ENCODE measurements around the gene TTC4.

The TTC4 gene

DNA sequence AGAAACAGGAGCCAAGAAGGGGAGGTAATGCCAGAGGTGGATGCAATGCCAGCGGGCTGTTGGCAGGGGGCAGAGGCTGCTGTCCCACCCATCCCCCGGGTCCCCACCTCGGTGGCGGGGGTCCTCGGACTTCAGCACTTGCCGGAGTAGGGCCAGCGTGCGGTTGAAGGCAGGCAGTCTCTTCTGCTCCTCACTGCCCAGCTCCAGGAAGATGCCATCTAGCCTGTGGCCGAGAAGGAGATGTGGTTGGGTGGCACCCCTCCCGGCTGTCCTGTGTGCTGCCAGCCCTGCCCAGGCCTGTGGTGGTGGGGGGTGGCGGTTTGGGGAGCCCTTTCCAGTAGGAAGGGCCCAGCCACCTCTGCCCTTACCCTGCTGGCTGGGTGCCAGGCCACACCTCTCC is 71.9 kb downstream of the TTC4 start:
- Histone ChIP-seq H3K36me3 (ENCODE audit: insufficient read depth, low read length) (no peaks in the 10 kb centered on the region), H3K4me2 (ENCODE audit: low read depth, low read length, poor library complexity, severe bottlenecking) (no peak overlapping the region), H2AFZ (ENCODE audit: low read length) (no peak overlapping the region), H3K9me3 (ENCODE audit: insufficient read depth, low read depth, low read length) (no peaks in the 10 kb centered on the region), H3F3A (ENCODE audit: low read depth) (no peaks in the 10 kb centered on the region), H3K9ac (ENCODE audit: low read depth, low read length, poor library complexity, severe bottlenecking) (no peak overlapping the region), H3K79me2 (ENCODE audit: insufficient read depth, low read length) (no peaks in the 10 kb centered on the region), H3K9me2 (replicated peaks; ENCODE audit: low read depth, low read length) (no peaks in the 10 kb centered on the region), H3K4me3 (ENCODE audit: low read length, poor library complexity, severe bottlenecking) (no peak overlapping the region), H3K4me1 (ENCODE audit: insufficient read depth, low read length, poor library complexity, severe bottlenecking) (no peaks in the 10 kb centered on the region), H4K20me1 (ENCODE audit: insufficient read depth, low read length, poor library complexity, severe bottlenecking) (no peaks in the 10 kb centered on the region), H3K27me3 (ENCODE audit: insufficient read depth, low read length, poor library complexity, severe bottlenecking) (no peaks in the 10 kb centered on the region)
- TF ChIP-seq, protein P1, sequence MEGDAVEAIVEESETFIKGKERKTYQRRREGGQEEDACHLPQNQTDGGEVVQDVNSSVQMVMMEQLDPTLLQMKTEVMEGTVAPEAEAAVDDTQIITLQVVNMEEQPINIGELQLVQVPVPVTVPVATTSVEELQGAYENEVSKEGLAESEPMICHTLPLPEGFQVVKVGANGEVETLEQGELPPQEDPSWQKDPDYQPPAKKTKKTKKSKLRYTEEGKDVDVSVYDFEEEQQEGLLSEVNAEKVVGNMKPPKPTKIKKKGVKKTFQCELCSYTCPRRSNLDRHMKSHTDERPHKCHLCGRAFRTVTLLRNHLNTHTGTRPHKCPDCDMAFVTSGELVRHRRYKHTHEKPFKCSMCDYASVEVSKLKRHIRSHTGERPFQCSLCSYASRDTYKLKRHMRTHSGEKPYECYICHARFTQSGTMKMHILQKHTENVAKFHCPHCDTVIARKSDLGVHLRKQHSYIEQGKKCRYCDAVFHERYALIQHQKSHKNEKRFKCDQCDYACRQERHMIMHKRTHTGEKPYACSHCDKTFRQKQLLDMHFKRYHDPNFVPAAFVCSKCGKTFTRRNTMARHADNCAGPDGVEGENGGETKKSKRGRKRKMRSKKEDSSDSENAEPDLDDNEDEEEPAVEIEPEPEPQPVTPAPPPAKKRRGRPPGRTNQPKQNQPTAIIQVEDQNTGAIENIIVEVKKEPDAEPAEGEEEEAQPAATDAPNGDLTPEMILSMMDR (conservative IDR thresholded peaks at IDR 0.05; ENCODE audit: low read length): no peak
- TF ChIP-seq EZH2phosphoT487 (IDR thresholded peaks at IDR 0.05; ENCODE audit: borderline replicate concordance): no peak

DNA sequence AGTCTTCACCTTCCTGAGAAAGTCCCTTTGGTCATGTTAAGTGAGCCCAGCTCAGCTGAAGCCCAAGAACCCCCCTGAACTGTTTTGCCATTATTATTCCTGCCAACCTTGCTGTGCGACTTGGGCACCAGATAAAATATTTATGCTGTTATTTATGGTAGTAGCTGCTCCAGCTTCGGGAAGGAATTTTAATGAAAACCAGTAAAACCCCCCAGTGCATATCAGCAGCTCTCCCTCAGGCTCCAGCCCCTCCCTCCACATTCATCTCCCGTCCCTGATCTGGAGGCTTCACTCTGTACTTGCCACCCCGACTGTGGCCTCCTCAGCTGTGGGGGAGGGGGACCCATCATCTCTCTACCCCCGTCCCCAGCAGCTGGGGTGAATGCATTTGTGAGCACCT is 72.8 kb downstream of the TTC4 start:
- Histone ChIP-seq H3K79me2 (ENCODE audit: insufficient read depth, low read length) (no peaks in the 10 kb centered on the region), H3K9me3 (ENCODE audit: insufficient read depth, low read depth, low read length) (no peaks in the 10 kb centered on the region), H4K20me1 (ENCODE audit: insufficient read depth, low read length, poor library complexity, severe bottlenecking) (no peaks in the 10 kb centered on the region), H3K36me3 (ENCODE audit: insufficient read depth, low read length) (no peaks in the 10 kb centered on the region), H3K4me3 (ENCODE audit: low read length, poor library complexity, severe bottlenecking) (no peak overlapping the region), H2AFZ (ENCODE audit: low read length) (no peak overlapping the region), H3K4me1 (ENCODE audit: insufficient read depth, low read length, poor library complexity, severe bottlenecking) (no peaks in the 10 kb centered on the region), H3K4me2 (ENCODE audit: low read depth, low read length, poor library complexity, severe bottlenecking) (no peak overlapping the region), H3F3A (ENCODE audit: low read depth) (no peaks in the 10 kb centered on the region), H3K9me2 (replicated peaks; ENCODE audit: low read depth, low read length) (no peaks in the 10 kb centered on the region), H3K9ac (ENCODE audit: low read depth, low read length, poor library complexity, severe bottlenecking) (no peak overlapping the region), H3K27me3 (ENCODE audit: insufficient read depth, low read length, poor library complexity, severe bottlenecking) (no peaks in the 10 kb centered on the region)
- TF ChIP-seq EZH2phosphoT487 (IDR thresholded peaks at IDR 0.05; ENCODE audit: borderline replicate concordance): no peak
- TF ChIP-seq, protein P1 (conservative IDR thresholded peaks at IDR 0.05; ENCODE audit: low read length): no peak

DNA sequence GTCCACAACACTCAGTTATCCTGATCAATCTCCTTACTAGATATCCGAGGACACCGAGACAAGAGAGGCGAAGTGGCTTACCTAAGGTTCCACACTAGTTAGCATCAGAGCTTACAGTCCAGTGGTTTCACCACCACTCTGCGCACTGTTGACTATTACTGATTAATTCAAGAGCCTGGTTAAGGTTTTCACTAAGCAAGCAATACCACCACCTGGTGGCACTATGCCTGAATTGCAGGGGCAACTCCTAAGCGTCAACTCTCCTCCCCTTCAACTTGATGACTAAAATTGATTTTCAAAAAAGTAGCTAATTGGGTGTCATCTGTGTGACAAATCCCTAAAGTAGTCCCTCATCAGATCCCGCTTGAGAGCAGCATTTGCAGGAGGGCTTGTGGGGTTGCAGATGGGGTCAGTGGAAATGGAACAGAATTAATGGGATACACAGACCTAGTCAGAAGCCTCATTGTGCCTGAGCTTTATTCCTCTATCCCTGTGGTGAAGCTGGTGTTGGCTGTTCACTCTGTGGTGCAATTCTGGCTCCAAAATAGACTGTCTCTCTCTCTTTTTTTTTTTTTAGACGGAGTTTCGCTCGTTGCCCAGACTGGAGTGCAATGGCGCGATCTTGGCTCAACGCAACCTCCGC is 76.3 kb downstream of the TTC4 start:
- no peak overlapping the region for H3K9ac ChIP-seq (ENCODE audit: low read depth, low read length, poor library complexity, severe bottlenecking)
- no peaks in the 10 kb centered on the region for H3F3A ChIP-seq (ENCODE audit: low read depth)
- TF ChIP-seq EZH2phosphoT487 (IDR thresholded peaks at IDR 0.05; ENCODE audit: borderline replicate concordance): no peak
- TF ChIP-seq, protein P1 (conservative IDR thresholded peaks at IDR 0.05; ENCODE audit: low read length): peak; percentile 72
- H3K27me3 ChIP-seq (ENCODE audit: insufficient read depth, low read length, poor library complexity, severe bottlenecking): no peaks in the 10 kb centered on the region
- no peaks in the 10 kb centered on the region for H3K36me3 ChIP-seq (ENCODE audit: insufficient read depth, low read length)
- H3K9me3 ChIP-seq (ENCODE audit: insufficient read depth, low read depth, low read length): no peaks in the 10 kb centered on the region
- H4K20me1 ChIP-seq (ENCODE audit: insufficient read depth, low read length, poor library complexity, severe bottlenecking): no peaks in the 10 kb centered on the region
- no peaks in the 10 kb centered on the region for H3K9me2 ChIP-seq (replicated peaks; ENCODE audit: low read depth, low read length)
- H3K79me2 ChIP-seq (ENCODE audit: insufficient read depth, low read length): no peaks in the 10 kb centered on the region
- H2AFZ ChIP-seq (ENCODE audit: low read length): no peak overlapping the region
- no peak overlapping the region for H3K4me3 ChIP-seq (ENCODE audit: low read length, poor library complexity, severe bottlenecking)
- no peaks in the 10 kb centered on the region for H3K4me1 ChIP-seq (ENCODE audit: insufficient read depth, low read length, poor library complexity, severe bottlenecking)
- no peak overlapping the region for H3K4me2 ChIP-seq (ENCODE audit: low read depth, low read length, poor library complexity, severe bottlenecking)

Data from Loucy (cell line).